ENCODE results near the gene KIF1C.

Gene KIF1C

DNA sequence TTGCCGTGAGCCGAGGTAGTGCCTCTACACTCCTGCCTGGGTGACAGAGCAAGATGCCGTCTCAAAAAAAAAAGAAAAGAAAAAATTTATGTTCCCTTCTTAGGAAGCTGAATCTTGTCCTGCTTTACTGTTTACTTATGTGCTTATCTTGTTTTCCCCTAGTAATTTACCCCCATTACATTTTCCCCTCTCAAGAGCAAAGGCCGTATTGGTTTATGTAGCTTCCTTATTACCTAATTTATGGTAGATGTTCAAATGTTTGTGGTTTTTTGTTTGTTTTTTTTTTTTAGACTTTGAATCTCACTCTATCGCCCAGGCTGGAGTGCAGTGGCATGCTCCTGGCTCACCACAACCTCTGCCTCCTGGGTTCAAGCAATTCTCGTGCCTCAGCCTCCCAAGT lies 47.7 kb downstream of the KIF1C start:
- no peak for TF ChIP-seq CTCF (IDR thresholded peaks at IDR 0.05; ENCODE audit: poor library complexity, severe bottlenecking)
- Histone ChIP-seq H3K9me3 (ENCODE audit: severe bottlenecking) (no peaks in the 10 kb centered on the region), H3K4me1 (ENCODE audit: insufficient read depth, poor library complexity, severe bottlenecking) (no peaks in the 10 kb centered on the region), H3K36me3 (ENCODE audit: low read depth) (no peaks in the 10 kb centered on the region), H3K27me3 (ENCODE audit: insufficient read depth, poor library complexity, severe bottlenecking) (no peaks in the 10 kb centered on the region), H3K4me3 (ENCODE audit: severe bottlenecking) (no peak overlapping the region), H3K27ac (ENCODE audit: poor library complexity, severe bottlenecking) (no peak overlapping the region)
- ATAC-seq (ENCODE audit: low read depth): no peak
- DNase-seq (ENCODE audit: low spot score): no peak

- ATAC-seq (ENCODE audit: low read depth): no peak
These were observed 49.7 kb downstream of the KIF1C start for GRCh38 chr17:5047446-5047845.

DNA sequence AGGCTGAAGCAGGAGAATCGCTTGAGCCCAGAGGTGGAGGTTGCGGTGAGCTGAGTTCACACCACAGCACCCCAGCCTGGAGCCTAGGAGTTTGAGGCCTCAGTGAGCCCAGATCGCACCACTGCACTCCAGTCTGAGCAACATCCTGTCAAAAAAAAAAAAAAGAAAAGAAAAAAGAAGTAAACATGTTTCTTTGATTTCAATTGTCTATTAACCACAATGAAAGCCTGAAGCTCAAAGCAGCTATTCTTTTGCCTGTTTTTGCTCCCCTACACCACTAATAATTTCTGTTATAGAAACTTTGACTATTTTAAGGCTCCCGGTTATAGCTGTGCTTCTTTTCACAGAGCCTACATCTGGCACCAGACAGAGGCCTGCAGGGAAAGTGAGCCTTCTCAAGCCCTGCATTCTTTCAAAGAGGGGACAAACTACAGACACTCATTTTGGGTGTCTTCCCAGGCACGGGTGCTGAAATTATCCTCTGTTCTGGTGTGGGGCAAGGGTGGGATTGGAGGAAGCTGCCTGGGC lies 51.6 kb downstream of the KIF1C start:
- Histone ChIP-seq H3K4me3 (ENCODE audit: severe bottlenecking) (no peak overlapping the region), H3K9me3 (ENCODE audit: severe bottlenecking) (no peaks in the 10 kb centered on the region), H3K4me1 (ENCODE audit: insufficient read depth, poor library complexity, severe bottlenecking) (no peaks in the 10 kb centered on the region), H3K27ac (ENCODE audit: poor library complexity, severe bottlenecking) (no peak overlapping the region), H3K36me3 (ENCODE audit: low read depth) (no peaks in the 10 kb centered on the region), H3K27me3 (ENCODE audit: insufficient read depth, poor library complexity, severe bottlenecking) (no peaks in the 10 kb centered on the region)
- ATAC-seq (ENCODE audit: low read depth): no peak
- TF ChIP-seq CTCF (IDR thresholded peaks at IDR 0.05; ENCODE audit: poor library complexity, severe bottlenecking): no peak
- no peak for DNase-seq (ENCODE audit: low spot score)

More at GRCh38 chr17:5047446-5047845, 49.7 kb downstream of the KIF1C start:
- Histone ChIP-seq H3K27ac (ENCODE audit: poor library complexity, severe bottlenecking) (no peak overlapping the region), H3K9me3 (ENCODE audit: severe bottlenecking) (no peaks in the 10 kb centered on the region), H3K36me3 (ENCODE audit: low read depth) (no peaks in the 10 kb centered on the region), H3K4me1 (ENCODE audit: insufficient read depth, poor library complexity, severe bottlenecking) (no peaks in the 10 kb centered on the region), H3K4me3 (ENCODE audit: severe bottlenecking) (no peak overlapping the region), H3K27me3 (ENCODE audit: insufficient read depth, poor library complexity, severe bottlenecking) (no peaks in the 10 kb centered on the region)
- no peak for DNase-seq (ENCODE audit: low spot score)
- no peak for TF ChIP-seq CTCF (IDR thresholded peaks at IDR 0.05; ENCODE audit: poor library complexity, severe bottlenecking)

GRCh38 chr17:5050278-5050677 lies 52.5 kb downstream of the KIF1C start:
- Histone ChIP-seq H3K27ac (ENCODE audit: poor library complexity, severe bottlenecking) (no peak overlapping the region), H3K4me1 (ENCODE audit: insufficient read depth, poor library complexity, severe bottlenecking) (no peaks in the 10 kb centered on the region), H3K27me3 (ENCODE audit: insufficient read depth, poor library complexity, severe bottlenecking) (no peaks in the 10 kb centered on the region), H3K9me3 (ENCODE audit: severe bottlenecking) (no peaks in the 10 kb centered on the region), H3K4me3 (ENCODE audit: severe bottlenecking) (no peak overlapping the region), H3K36me3 (ENCODE audit: low read depth) (no peaks in the 10 kb centered on the region)
- DNase-seq (ENCODE audit: low spot score) (no peak), ATAC-seq (ENCODE audit: low read depth) (no peak)
- no peak for TF ChIP-seq CTCF (IDR thresholded peaks at IDR 0.05; ENCODE audit: poor library complexity, severe bottlenecking)

- H3K36me3 ChIP-seq (ENCODE audit: low read depth): no peaks in the 10 kb centered on the region
- no peak for DNase-seq (ENCODE audit: low spot score)
- no peak for ATAC-seq (ENCODE audit: low read depth)
These were observed 57.8 kb downstream of the KIF1C start for GRCh38 chr17:5055543-5055942.

More at GRCh38 chr17:5055543-5055942, 57.8 kb downstream of the KIF1C start:
- Histone ChIP-seq H3K27ac (ENCODE audit: poor library complexity, severe bottlenecking) (no peak overlapping the region), H3K9me3 (ENCODE audit: severe bottlenecking) (no peaks in the 10 kb centered on the region), H3K4me1 (ENCODE audit: insufficient read depth, poor library complexity, severe bottlenecking) (no peaks in the 10 kb centered on the region), H3K27me3 (ENCODE audit: insufficient read depth, poor library complexity, severe bottlenecking) (no peaks in the 10 kb centered on the region), H3K4me3 (ENCODE audit: severe bottlenecking) (no peak overlapping the region)
- TF ChIP-seq CTCF (IDR thresholded peaks at IDR 0.05; ENCODE audit: poor library complexity, severe bottlenecking): no peak

Measured in RWPE2 (cell line).